ENCODE measurements around the gene GCNT4.

The GCNT4 gene

GRCh38 chr5:75051217-75051751 lies 1.1 kb downstream of the GCNT4 start:
- no peak for DNase-seq (ENCODE audit: low read depth in 1 of 2, low spot score in 1 of 2)

GRCh38 chr5:75050415-75050814 lies 1.9 kb downstream of the GCNT4 start:
- DNase-seq (ENCODE audit: low read depth in 1 of 2, low spot score in 1 of 2): no peak

GRCh38 chr5:75049456-75050351 lies 2.7 kb downstream of the GCNT4 start:
- DNase-seq (ENCODE audit: low read depth in 1 of 2, low spot score in 1 of 2): peak; percentile 28 to 36

GRCh38 chr5:75048457-75048953 lies 3.9 kb downstream of the GCNT4 start:
- no peak for DNase-seq (ENCODE audit: low read depth in 1 of 2, low spot score in 1 of 2)

- no peak for DNase-seq (ENCODE audit: low read depth in 1 of 2, low spot score in 1 of 2)
Observed at GRCh38 chr5:75047356-75047755, 5.0 kb downstream of the GCNT4 start.

GRCh38 chr5:75046366-75047142 lies 5.8 kb downstream of the GCNT4 start:
- DNase-seq (ENCODE audit: low read depth in 1 of 2, low spot score in 1 of 2): no peak

GRCh38 chr5:75045071-75045470 lies 7.3 kb downstream of the GCNT4 start:
- DNase-seq (ENCODE audit: low read depth in 1 of 2, low spot score in 1 of 2): no peak

- DNase-seq (ENCODE audit: low read depth in 1 of 2, low spot score in 1 of 2): no peak
Observed at GRCh38 chr5:75044406-75044805, 8.0 kb downstream of the GCNT4 start.

GRCh38 chr5:75043633-75044264 lies 8.6 kb downstream of the GCNT4 start:
- DNase-seq (ENCODE audit: low read depth in 1 of 2, low spot score in 1 of 2): no peak

- no peak for DNase-seq (ENCODE audit: low read depth in 1 of 2, low spot score in 1 of 2)
Observed at GRCh38 chr5:75042522-75042921, 9.8 kb downstream of the GCNT4 start.

- no peak for DNase-seq (ENCODE audit: low read depth in 1 of 2, low spot score in 1 of 2)
Observed at GRCh38 chr5:75040973-75041372, 11.4 kb downstream of the GCNT4 start.

- DNase-seq (ENCODE audit: low read depth in 1 of 2, low spot score in 1 of 2): no peak
Observed at GRCh38 chr5:75037106-75037505, 15.3 kb downstream of the GCNT4 start.

GRCh38 chr5:75034137-75034739 lies 18.1 kb downstream of the GCNT4 start:
- no peak for DNase-seq (ENCODE audit: low read depth in 1 of 2, low spot score in 1 of 2)

GRCh38 chr5:75031366-75031765 lies 21.0 kb downstream of the GCNT4 start:
- no peak for DNase-seq (ENCODE audit: low read depth in 1 of 2, low spot score in 1 of 2)

- DNase-seq (ENCODE audit: low read depth in 1 of 2, low spot score in 1 of 2): no peak
Observed at GRCh38 chr5:75028090-75028489, 24.3 kb downstream of the GCNT4 start.

GRCh38 chr5:75023368-75024159 lies 28.8 kb downstream of the GCNT4 start:
- DNase-seq (ENCODE audit: low read depth in 1 of 2, low spot score in 1 of 2): no peak

GRCh38 chr5:75021800-75022199 lies 30.6 kb downstream of the GCNT4 start:
- DNase-seq (ENCODE audit: low read depth in 1 of 2, low spot score in 1 of 2): no peak

GRCh38 chr5:75021219-75021618 lies 31.1 kb downstream of the GCNT4 start:
- DNase-seq (ENCODE audit: low read depth in 1 of 2, low spot score in 1 of 2): no peak

- no peak for DNase-seq (ENCODE audit: low read depth in 1 of 2, low spot score in 1 of 2)
Observed at GRCh38 chr5:75020016-75020656, 32.2 kb downstream of the GCNT4 start.
